H9 (cell line): ENCODE data around the gene MAP1B. TPM values are rescaled to one million over a fixed set of nuclear protein-coding genes. Genes with fewer than 3 reads are reported as not detected.

Experiments used
- DNase-seq: peaks from one replicate; pipeline ENCODE4 v3.0.0-alpha.2; 2017
- H2AFZ ChIP-seq: one replicate; pipeline ENCODE4 v1.6.1; 2013; ENCODE audit warnings: mild to moderate bottlenecking, low read length, control low read depth, moderate library complexity
- H2AK5ac ChIP-seq: 2 replicates; pipeline ENCODE4 v1.6.1; 2013; ENCODE audit warnings: low read length, control low read depth, mixed read lengths; ENCODE audit not compliant: insufficient read length
- H2BK120ac ChIP-seq: one replicate; pipeline ENCODE4 v1.6.1; 2013; ENCODE audit warnings: low read depth, mild to moderate bottlenecking, low read length, control low read depth, inconsistent platforms; ENCODE audit not compliant: poor library complexity, severe bottlenecking
- H2BK12ac ChIP-seq: 2 replicates; pipeline ENCODE4 v1.6.1; 2013; ENCODE audit warnings: low read length, control low read depth, mixed read lengths, low read depth; ENCODE audit not compliant: insufficient read length
- H2BK15ac ChIP-seq: 2 replicates; pipeline ENCODE4 v1.6.1; 2013; ENCODE audit warnings: low read depth, low read length, control low read depth
- H2BK20ac ChIP-seq: one replicate; pipeline ENCODE4 v1.6.1; 2013; ENCODE audit warnings: low read depth, mild to moderate bottlenecking, low read length, control low read depth, inconsistent platforms; ENCODE audit not compliant: poor library complexity, severe bottlenecking
- H2BK5ac ChIP-seq: 2 replicates; pipeline ENCODE4 v1.6.1; 2013; ENCODE audit warnings: low read length, control low read depth, mixed read lengths; ENCODE audit not compliant: insufficient read length
- H3K14ac ChIP-seq: 2 replicates; pipeline ENCODE4 v1.6.1; 2013; ENCODE audit warnings: low read length, control low read depth; ENCODE audit not compliant: insufficient read depth
- H3K18ac ChIP-seq: 2 replicates; pipeline ENCODE4 v1.6.1; 2013; ENCODE audit warnings: low read depth, mild to moderate bottlenecking, mixed read lengths, low read length, control low read depth; ENCODE audit not compliant: insufficient read length
- H3K23ac ChIP-seq: 2 replicates; pipeline ENCODE4 v1.6.1; 2013; ENCODE audit warnings: low read length, control low read depth, mixed read lengths, low read depth; ENCODE audit not compliant: insufficient read length
- H3K23me2 ChIP-seq: 2 replicates; pipeline ENCODE4 v1.6.1; 2013; ENCODE audit warnings: low read depth, mild to moderate bottlenecking, mixed read lengths, low read length, control low read depth; ENCODE audit not compliant: insufficient read length, poor library complexity, severe bottlenecking
- H3K27ac ChIP-seq: 2 replicates; pipeline ENCODE4 v1.5.1; 2013; ENCODE audit warnings: low read length, control low read depth, mixed read lengths, low read depth; ENCODE audit not compliant: insufficient read length
- H3K27me3 ChIP-seq: 2 replicates; pipeline ENCODE4 v1.6.1; 2013; ENCODE audit warnings: low read length, control low read depth, inconsistent platforms; ENCODE audit not compliant: insufficient read depth
- H3K4ac ChIP-seq: 2 replicates; pipeline ENCODE4 v1.6.1; 2013; ENCODE audit warnings: low read depth, mild to moderate bottlenecking, control low read depth, inconsistent platforms, low read length, moderate library complexity
- H3K4me1 ChIP-seq: 2 replicates; pipeline ENCODE4 v1.6.1; 2013; ENCODE audit warnings: low read length, control low read depth, inconsistent platforms; ENCODE audit not compliant: insufficient read depth
- H3K4me2 ChIP-seq: 2 replicates; pipeline ENCODE4 v1.6.1; 2013; ENCODE audit warnings: low read length, control low read depth, mixed read lengths; ENCODE audit not compliant: insufficient read length, insufficient read depth
- H3K56ac ChIP-seq: 2 replicates; pipeline ENCODE4 v1.6.1; 2013; ENCODE audit warnings: low read depth, mild to moderate bottlenecking, mixed read lengths, low read length, control low read depth; ENCODE audit not compliant: insufficient read length
- H3K79me1 ChIP-seq: 2 replicates; pipeline ENCODE4 v1.6.1; 2013; ENCODE audit warnings: low read depth, mild to moderate bottlenecking, moderate library complexity, low read length, control low read depth, inconsistent platforms; ENCODE audit not compliant: insufficient read depth, poor library complexity, severe bottlenecking
- H3K79me2 ChIP-seq: 2 replicates; pipeline ENCODE4 v1.6.1; 2013; ENCODE audit warnings: low read length, control low read depth, inconsistent platforms; ENCODE audit not compliant: insufficient read depth
- H3K9ac ChIP-seq: 2 replicates; pipeline ENCODE4 v1.6.1; 2013; ENCODE audit warnings: low read length, control low read depth, mixed read lengths; ENCODE audit not compliant: insufficient read length; ENCODE audit errors: extremely low read depth
- H3K9me3 ChIP-seq: one replicate; pipeline ENCODE4 v1.6.1; 2013; ENCODE audit warnings: low read depth, low read length, inconsistent platforms; ENCODE audit not compliant: control insufficient read depth
- H3T11ph ChIP-seq: one replicate; pipeline ENCODE4 v1.6.1; 2013; ENCODE audit warnings: mild to moderate bottlenecking, low read length, control low read depth, inconsistent platforms
- H4K20me1 ChIP-seq: one replicate; pipeline ENCODE4 v1.6.1; 2013; ENCODE audit not compliant: control insufficient read depth, insufficient read length, insufficient read depth
- H4K5ac ChIP-seq: 2 replicates; pipeline ENCODE4 v1.6.1; 2013; ENCODE audit warnings: low read depth, mild to moderate bottlenecking, mixed read lengths, low read length, control low read depth; ENCODE audit not compliant: insufficient read length
- H4K8ac ChIP-seq: replicated peaks from 2 replicates; pipeline ENCODE4 v1.6.1; 2013; ENCODE audit warnings: low read length, control low read depth, mixed read lengths, low read depth; ENCODE audit not compliant: insufficient read length
- H4K91ac ChIP-seq: 2 replicates; pipeline ENCODE4 v1.6.1; 2013; ENCODE audit warnings: low read depth, mild to moderate bottlenecking, moderate library complexity, mixed read lengths, low read length, control low read depth; ENCODE audit not compliant: insufficient read length
- H3K27ac Mint-ChIP-seq, 3 experiments: 2 replicates in 2 of 3; 3 replicates in 1 of 3; pipeline ENCODE4 v1.8.0; 2020 to 2021; ENCODE audit warnings: mixed read lengths in 3 of 3, mild to moderate bottlenecking in 1 of 3, moderate library complexity in 1 of 3
- H3K27me3 Mint-ChIP-seq: 2 replicates; pipeline ENCODE4 v1.8.0; 2021; ENCODE audit warnings: low read depth, mild to moderate bottlenecking, moderate library complexity, mixed read lengths
- H3K36me3 Mint-ChIP-seq, 3 experiments: 2 replicates in 2 of 3; 3 replicates in 1 of 3; pipeline ENCODE4 v1.8.0; 2020 to 2021; ENCODE audit warnings: low read depth in 3 of 3, mixed read lengths in 3 of 3; ENCODE audit not compliant: insufficient read depth in 1 of 3
- H3K4me1 Mint-ChIP-seq, 2 experiments: 2 replicates each; pipeline ENCODE4 v1.8.0; 2020; ENCODE audit warnings: mixed read lengths in 2 of 2
- H3K4me3 Mint-ChIP-seq, 2 experiments: 2 replicates in 1 of 2; 3 replicates in 1 of 2; pipeline ENCODE4 v1.8.0; 2020 to 2021; ENCODE audit warnings: mild to moderate bottlenecking in 2 of 2, mixed read lengths in 2 of 2, moderate library complexity in 1 of 2
- H3K9me3 Mint-ChIP-seq, 2 experiments: 2 replicates in 1 of 2; 3 replicates in 1 of 2; pipeline ENCODE4 v1.8.0; 2020; ENCODE audit warnings: mild to moderate bottlenecking in 2 of 2, mixed read lengths in 2 of 2, moderate library complexity in 1 of 2
- whole genome bisulfite sequencing: extraction: QIAGEN DNeasy Blood & Tissue Kit; methylation state at CpG from one replicate; pipeline ENCODE4 v1.1.7; 2013; ENCODE audit warnings: missing lambda C conversion rate, low lambda C conversion rate, mixed read lengths; ENCODE audit not compliant: insufficient read length; ENCODE audit errors: extremely low coverage; 5-methylcytosine and 5-hydroxymethylcytosine counted together
- total RNA-seq: library from RNA; stranded (reverse); gene quantifications from 2 replicates; pipeline ENCODE4 v1.2.1, GENCODE V29; 2021
- TF ChIP-seq, protein P1 (sequence below): fragments of 200-600 bp; sonication (generic); conservative IDR thresholded peaks from 3 replicates; pipeline ENCODE4 v1.8.0; 2021; ENCODE audit warnings: antibody characterized with exemption, mild to moderate bottlenecking

The MAP1B gene
- total RNA-seq, 1 experiment from 2014 or later = 67.5 TPM

DNA sequence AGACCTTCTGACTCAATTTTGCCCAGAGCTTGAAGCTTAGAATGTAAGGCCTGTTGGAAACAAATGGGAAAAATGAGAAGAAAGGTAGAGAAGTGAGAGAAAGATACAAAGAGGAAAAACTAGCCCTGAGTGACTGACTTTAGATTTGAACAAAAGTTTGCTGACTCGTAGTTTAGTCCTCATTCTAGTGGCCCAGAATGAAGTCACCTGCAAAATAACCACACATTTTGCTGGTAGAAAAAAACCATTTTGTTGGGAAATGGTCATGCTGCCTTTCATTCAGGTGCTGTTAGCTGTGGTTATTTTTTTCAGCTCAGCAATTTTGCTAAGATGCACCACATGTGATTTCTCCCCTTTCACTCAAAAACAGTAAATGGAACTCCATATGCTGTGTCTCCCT lies 113.8 kb downstream of the MAP1B start:
- no peak overlapping the region for H2AK5ac ChIP-seq
- DNase-seq = no peak
- H3K9ac ChIP-seq = no peak overlapping the region
- no peaks in the 10 kb centered on the region for H3K79me1 ChIP-seq
- no peaks in the 10 kb centered on the region for H3K27me3 Mint-ChIP-seq
- H3K36me3 Mint-ChIP-seq = peaks cover 48 to 80% (median 72%) of the 10 kb centered on the region in 3 experiments; a peak in 6 of 7 replicates
- H2BK5ac ChIP-seq = no peak overlapping the region
- no peaks in the 10 kb centered on the region for H3K23me2 ChIP-seq
- H3K56ac ChIP-seq = no peak overlapping the region
- H3K14ac ChIP-seq = no peak overlapping the region
- no CpG with 5 or more reads among the region's 1 CpG for WGBS
- H3K18ac ChIP-seq = no peak overlapping the region
- TF ChIP-seq, protein P1, sequence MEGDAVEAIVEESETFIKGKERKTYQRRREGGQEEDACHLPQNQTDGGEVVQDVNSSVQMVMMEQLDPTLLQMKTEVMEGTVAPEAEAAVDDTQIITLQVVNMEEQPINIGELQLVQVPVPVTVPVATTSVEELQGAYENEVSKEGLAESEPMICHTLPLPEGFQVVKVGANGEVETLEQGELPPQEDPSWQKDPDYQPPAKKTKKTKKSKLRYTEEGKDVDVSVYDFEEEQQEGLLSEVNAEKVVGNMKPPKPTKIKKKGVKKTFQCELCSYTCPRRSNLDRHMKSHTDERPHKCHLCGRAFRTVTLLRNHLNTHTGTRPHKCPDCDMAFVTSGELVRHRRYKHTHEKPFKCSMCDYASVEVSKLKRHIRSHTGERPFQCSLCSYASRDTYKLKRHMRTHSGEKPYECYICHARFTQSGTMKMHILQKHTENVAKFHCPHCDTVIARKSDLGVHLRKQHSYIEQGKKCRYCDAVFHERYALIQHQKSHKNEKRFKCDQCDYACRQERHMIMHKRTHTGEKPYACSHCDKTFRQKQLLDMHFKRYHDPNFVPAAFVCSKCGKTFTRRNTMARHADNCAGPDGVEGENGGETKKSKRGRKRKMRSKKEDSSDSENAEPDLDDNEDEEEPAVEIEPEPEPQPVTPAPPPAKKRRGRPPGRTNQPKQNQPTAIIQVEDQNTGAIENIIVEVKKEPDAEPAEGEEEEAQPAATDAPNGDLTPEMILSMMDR = no peak
- H3K4ac ChIP-seq = no peak overlapping the region
- no peak overlapping the region for H3K27ac Mint-ChIP-seq
- H4K91ac ChIP-seq = no peak overlapping the region
- H3K9me3 Mint-ChIP-seq = no peaks in the 10 kb centered on the region
- no peak overlapping the region for H3K4me3 Mint-ChIP-seq
- no peaks in the 10 kb centered on the region for H3K27me3 ChIP-seq
- H4K20me1 ChIP-seq = no peaks in the 10 kb centered on the region
- no peak overlapping the region for H3T11ph ChIP-seq
- H4K5ac ChIP-seq = no peak overlapping the region
- no peak overlapping the region for H4K8ac ChIP-seq
- no peak overlapping the region for H2BK15ac ChIP-seq
- no peak overlapping the region for H3K4me2 ChIP-seq
- H3K27ac ChIP-seq = no peak overlapping the region
- H2BK120ac ChIP-seq = no peak overlapping the region
- H3K4me1 Mint-ChIP-seq = peaks cover 4 to 5% of the 10 kb centered on the region in 2 experiments; a peak in 2 of 4 replicates
- H3K9me3 ChIP-seq = no peaks in the 10 kb centered on the region
- no peaks in the 10 kb centered on the region for H3K4me1 ChIP-seq
- H2AFZ ChIP-seq = no peak overlapping the region
- no peak overlapping the region for H2BK12ac ChIP-seq
- H3K79me2 ChIP-seq = no peaks in the 10 kb centered on the region
- no peak overlapping the region for H3K23ac ChIP-seq
- H2BK20ac ChIP-seq = no peak overlapping the region
